ENCODE measurements around the gene ARL6IP4. TPM values are rescaled to one million over a fixed set of nuclear protein-coding genes. Genes with fewer than 3 reads are reported as not detected.

ARL6IP4 gene
- total and polyA plus RNA-seq, 2 of the 4 experiments (the other 2 are of a cell fraction): 161 to 254 TPM

DNA sequence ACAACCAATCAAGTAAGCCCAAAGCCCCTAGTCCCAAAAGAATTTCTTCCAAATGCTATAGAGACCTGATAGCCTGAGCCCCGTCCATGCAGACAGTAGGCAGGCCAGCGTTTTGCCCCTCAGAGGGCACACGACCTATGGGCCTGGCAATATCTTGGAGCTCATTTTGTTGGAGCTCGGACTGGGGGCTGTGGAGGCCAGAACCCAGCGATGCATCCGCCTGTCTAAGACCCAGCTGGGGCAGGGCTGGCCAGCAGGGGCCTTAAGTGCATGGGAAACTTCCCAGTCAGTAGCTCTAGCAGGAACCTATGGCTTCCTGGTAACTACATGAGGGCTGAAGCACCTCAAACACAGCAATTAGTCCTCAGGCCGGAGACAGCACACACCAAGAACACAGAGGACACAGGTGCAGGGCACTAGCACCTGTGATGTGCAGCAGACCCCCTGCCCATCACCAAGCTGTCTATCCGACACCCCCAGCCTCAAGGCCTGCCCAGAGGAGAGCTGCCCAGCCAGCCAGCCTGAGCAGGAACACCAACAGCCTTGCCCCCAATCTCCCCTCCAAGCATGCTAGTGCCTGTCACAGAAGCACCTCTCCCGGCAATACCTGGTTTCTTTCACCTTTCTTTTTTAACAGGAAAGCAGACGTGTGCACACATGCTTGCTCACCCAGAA lies 50.8 kb downstream of the ARL6IP4 start:
- Histone ChIP-seq H3K56ac (ENCODE audit: extremely low read depth, insufficient read depth, low read length) (no peak overlapping the region), H4K20me1 (ENCODE audit: insufficient read depth, low read length) (0 out of 2 replicates have a peak, but pooled peaks cover 5% of the 10 kb centered on the region), H2BK20ac (ENCODE audit: low read depth, low read length) (no peak overlapping the region), H4K91ac (ENCODE audit: insufficient read depth, low read depth, low read length) (no peak overlapping the region), H3K9me3 (ENCODE audit: control insufficient read depth, insufficient read depth, low read length) (no peaks in the 10 kb centered on the region), H3K18ac (ENCODE audit: low read depth, low read length) (no peak overlapping the region), H2BK15ac (ENCODE audit: low read depth, low read length) (no peak overlapping the region), H3K4me3 (ENCODE audit: insufficient read depth, low read depth, low read length) (no peak overlapping the region), H3K36me3 (ENCODE audit: control insufficient read depth, insufficient read depth, low read length) (peaks cover 27% of the 10 kb centered on the region), H3K27ac (ENCODE audit: insufficient read depth, low read length) (no peak overlapping the region), H4K5ac (ENCODE audit: low read depth, low read length) (no peak overlapping the region), H3K27me3 (ENCODE audit: control insufficient read depth, insufficient read depth, low read length) (no peaks in the 10 kb centered on the region), H2AK9ac (replicated peaks; ENCODE audit: low read depth, low read length, poor library complexity) (no peak overlapping the region), H3K9ac (ENCODE audit: low read depth, low read length) (no peak overlapping the region), H3K4me2 (ENCODE audit: low read depth, low read length) (no peak overlapping the region), H4K8ac (ENCODE audit: low read depth in 2 of 2, low read length in 2 of 2) (no peak overlapping the region), H3K23ac (ENCODE audit: low read depth, low read length) (no peak overlapping the region), H2BK5ac (ENCODE audit: low read depth, low read length, poor library complexity, severe bottlenecking) (no peak overlapping the region), H3K14ac (replicated peaks; ENCODE audit: low read depth, low read length) (no peak overlapping the region), H3K4me1 (ENCODE audit: control insufficient read depth, insufficient read depth, low read length) (0 out of 2 replicates have a peak, but pooled peaks cover 1% of the 10 kb centered on the region), H3K79me1 (ENCODE audit: low read depth in 1 of 2, low read length in 2 of 2) (peaks cover 0 to 4% of the 10 kb centered on the region in 2 experiments; a peak in 1 of 4 replicates), H3K9me1 (ENCODE audit: insufficient read depth, low read length) (peaks cover 13% of the 10 kb centered on the region), H2AK5ac (ENCODE audit: low read depth, low read length) (no peak overlapping the region), H2BK120ac (ENCODE audit: low read depth, low read length) (no peak overlapping the region), H2AFZ (replicated peaks; ENCODE audit: low read length, poor library complexity) (no peak overlapping the region), H3K4ac (ENCODE audit: low read depth, low read length) (no peak overlapping the region)
- CTCF ChIA-PET: interaction anchor here (1.6 kb wide), 1 partner anchor 11 kb away, joined by 4 read pairs; no protein-coding TSS in a partner anchor
- WGBS, 2 experiments (ENCODE audit: extremely low coverage in 2 of 2, insufficient read length in 1 of 2): 90% methylated on average over 5 of the region's 10 CpGs; no CpG with 5 or more reads in 1 of the 2 experiments
- TF ChIP-seq CEBPB (IDR thresholded peaks at IDR 0.05; ENCODE audit: low read depth, low read length): no peak
- no peak for TF ChIP-seq MAZ (IDR thresholded peaks at IDR 0.05; ENCODE audit: borderline replicate concordance, low read depth, low read length)
- TF ChIP-seq, protein P1, sequence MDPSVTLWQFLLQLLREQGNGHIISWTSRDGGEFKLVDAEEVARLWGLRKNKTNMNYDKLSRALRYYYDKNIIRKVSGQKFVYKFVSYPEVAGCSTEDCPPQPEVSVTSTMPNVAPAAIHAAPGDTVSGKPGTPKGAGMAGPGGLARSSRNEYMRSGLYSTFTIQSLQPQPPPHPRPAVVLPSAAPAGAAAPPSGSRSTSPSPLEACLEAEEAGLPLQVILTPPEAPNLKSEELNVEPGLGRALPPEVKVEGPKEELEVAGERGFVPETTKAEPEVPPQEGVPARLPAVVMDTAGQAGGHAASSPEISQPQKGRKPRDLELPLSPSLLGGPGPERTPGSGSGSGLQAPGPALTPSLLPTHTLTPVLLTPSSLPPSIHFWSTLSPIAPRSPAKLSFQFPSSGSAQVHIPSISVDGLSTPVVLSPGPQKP (IDR thresholded peaks at IDR 0.05; ENCODE audit: borderline replicate concordance, low read depth, low read length): no peak
- no peak for TF ChIP-seq RFX5 (IDR thresholded peaks at IDR 0.05; ENCODE audit: low read depth, low read length)
- no peak for TF ChIP-seq RAD21 (IDR thresholded peaks at IDR 0.05; ENCODE audit: low read length)
- TF ChIP-seq BHLHE40 (IDR thresholded peaks at IDR 0.05; ENCODE audit: low read depth, low read length): no peak
- no peak for TF ChIP-seq FOS (IDR thresholded peaks at IDR 0.05; ENCODE audit: low read depth, low read length)
- TF ChIP-seq MXI1 (IDR thresholded peaks at IDR 0.05; ENCODE audit: borderline replicate concordance, low read depth, low read length): no peak
- no peak for TF ChIP-seq MAFK (IDR thresholded peaks at IDR 0.05; ENCODE audit: low read depth, low read length)
- no peak for TF ChIP-seq RCOR1 (IDR thresholded peaks at IDR 0.05; ENCODE audit: insufficient replicate concordance, low read length)
- no peak for TF ChIP-seq SMC3 (IDR thresholded peaks at IDR 0.05; ENCODE audit: low read depth, low read length)
- TF ChIP-seq, protein P2, sequence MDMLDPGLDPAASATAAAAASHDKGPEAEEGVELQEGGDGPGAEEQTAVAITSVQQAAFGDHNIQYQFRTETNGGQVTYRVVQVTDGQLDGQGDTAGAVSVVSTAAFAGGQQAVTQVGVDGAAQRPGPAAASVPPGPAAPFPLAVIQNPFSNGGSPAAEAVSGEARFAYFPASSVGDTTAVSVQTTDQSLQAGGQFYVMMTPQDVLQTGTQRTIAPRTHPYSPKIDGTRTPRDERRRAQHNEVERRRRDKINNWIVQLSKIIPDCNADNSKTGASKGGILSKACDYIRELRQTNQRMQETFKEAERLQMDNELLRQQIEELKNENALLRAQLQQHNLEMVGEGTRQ (IDR thresholded peaks at IDR 0.05; ENCODE audit: low read depth, low read length): no peak
- TF ChIP-seq NFE2L2 (IDR thresholded peaks at IDR 0.05; ENCODE audit: low read depth, low read length): no peak
- no peak for DNase-seq
- intact Hi-C loops (cut with micrococcal nuclease): no loop called here
- POLR2A ChIA-PET (ENCODE audit: unreplicated experiment): no interaction called here
- in situ Hi-C loops (cut with MboI; ENCODE audit: low sequenced_read_pairs): no loop called here
- BruUV-seq (replicated peaks): no TSS peak
- no peak for ATAC-seq (ENCODE audit: low read depth)
- dilution Hi-C loops (cut with HindIII; ENCODE audit: low sequenced_read_pairs, unreplicated experiment): no loop called here

All from IMR-90 (cell line).